Upper lobe of left lung (tissue), 6 donors: ENCODE data around the gene SIRPA. TPM values are rescaled to one million over a fixed set of nuclear protein-coding genes. Genes with fewer than 3 reads are reported as not detected.
"Not testable (repeated sequence)": the region's sequence is repeated elsewhere in the genome, so short reads cannot be mapped to it uniquely, and the experiment has no call there.

Experiments
- ATAC-seq, 2 donors: fragments of 200-7000 bp; cut with Tn5 transposase; one replicate each; pipeline ENCODE4 v1.9.1; 2022; ENCODE audit warnings: mild to moderate bottlenecking in 2 of 2, moderate library complexity in 2 of 2; ENCODE audit not compliant: low FRiP score in 2 of 2
- DNase-seq, 2 donors: peaks; one replicate each; pipeline ENCODE4 v3.0.0-alpha.2; 2019 to 2020
- H3K27ac ChIP-seq, 4 donors: fragments of 200-600 bp; sonication (generic); one replicate each; pipeline ENCODE4 v1.5.1; 2016 to 2019
- H3K27me3 ChIP-seq, 4 donors: fragments of 200-600 bp; sonication (generic); one replicate each; pipeline ENCODE4 v1.5.1; 2017 to 2019
- H3K36me3 ChIP-seq, 4 donors: fragments of 200-600 bp; sonication (generic); one replicate each; pipeline ENCODE4 v1.5.1; 2016 to 2019
- H3K4me1 ChIP-seq, 4 donors: fragments of 200-600 bp; sonication (generic); one replicate each; pipeline ENCODE4 v1.5.1; 2018 to 2019
- H3K4me3 ChIP-seq, 4 donors: fragments of 200-600 bp; sonication (generic); one replicate each; pipeline ENCODE4 v1.5.1; 2017 to 2019; ENCODE audit warnings: mild to moderate bottlenecking in 2 of 4, moderate library complexity in 1 of 4
- H3K9me3 ChIP-seq, 4 donors: fragments of 200-600 bp; sonication (generic); one replicate each; pipeline ENCODE4 v1.5.1; 2018 to 2019
- CTCF ChIP-seq, 6 experiments: fragments of 450-650 bp in 4 of 6; fragments of 200-600 bp in 2 of 6; sonication (generic) in 2 of 6; IDR thresholded peaks; one replicate each; pipeline ENCODE4 v1.5.1; 2016 to 2019; ENCODE audit warnings: antibody characterized with exemption in 6 of 6
- EP300 ChIP-seq, 4 donors: sonication (generic); formaldehyde crosslinking; IDR thresholded peaks; one replicate each; pipeline ENCODE4 v1.5.1; 2017; ENCODE audit warnings: antibody characterized with exemption in 4 of 4, control low read depth in 2 of 4
- POLR2A ChIP-seq, 4 donors: fragments of 450-650 bp; IDR thresholded peaks; one replicate each; pipeline ENCODE4 v1.5.1; 2016 to 2017; ENCODE audit warnings: antibody characterized with exemption in 4 of 4, mild to moderate bottlenecking in 2 of 4
- POLR2AphosphoS5 ChIP-seq, 2 donors: sonication (generic); formaldehyde crosslinking; IDR thresholded peaks; one replicate each; pipeline ENCODE4 v1.5.1; 2017; ENCODE audit warnings: antibody characterized with exemption in 2 of 2
- WGBS, 2 donors: methylation state at CpG; one replicate each; pipeline ENCODE4 v1.1.5; 2017 to 2018; 5-methylcytosine and 5-hydroxymethylcytosine counted together
- total RNA-seq, 6 donors: library from RNA; depleted of rRNA in 4 of 6; stranded (reverse); fragments of >200 nt in 4 of 6; gene quantifications; one replicate each; pipeline versions ENCODE4 v1.1.0 to v1.2.1, GENCODE V29; 2016 to 2021
- donor health status: DM: no; HTN: no; CAD: no; lungs with moderate emphysema.
- donor health status: DM: no; HTN: yes; CAD: no; lungs with severe emphysema.

SIRPA gene
- total RNA-seq, 6 donors from 2014 or later, result 36.3 to 119 (median 60.4) TPM

DNA sequence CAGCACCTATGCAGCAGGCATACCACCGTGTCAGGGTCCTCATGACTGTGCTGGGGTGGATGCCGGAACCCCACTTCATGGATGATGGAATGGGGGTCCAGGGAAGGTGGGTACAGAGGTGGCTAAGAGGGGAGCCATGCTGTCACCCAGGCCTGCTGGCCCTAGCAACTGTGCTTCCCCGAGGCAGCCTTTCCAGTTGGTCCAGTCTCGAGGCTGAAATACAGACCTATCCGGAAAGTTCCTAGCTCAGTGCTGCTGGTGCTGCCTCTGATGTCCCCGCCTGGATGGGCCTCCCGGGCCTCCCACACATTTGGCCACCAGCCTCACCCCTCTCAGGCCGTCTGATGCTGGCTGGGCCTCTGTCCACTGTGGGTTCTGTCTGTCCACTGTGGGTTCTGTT is 17.4 kb downstream of the SIRPA start:
- H3K36me3 ChIP-seq, result peaks cover 0 to 31% (median 7%) of the 10 kb centered on the region in 4 donors
- WGBS, 2 donors, result 75 to 76% methylated on average over 8 of the region's 8 CpGs
- ATAC-seq (no peak), DNase-seq (no peak)
- no peak for TF ChIP-seq POLR2A (IDR thresholded peaks at IDR 0.05)
- no peak for TF ChIP-seq POLR2AphosphoS5 (IDR thresholded peaks at IDR 0.05)
- no peak for TF ChIP-seq EP300 (IDR thresholded peaks at IDR 0.05)
- no peak for TF ChIP-seq CTCF (IDR thresholded peaks at IDR 0.05)
- H3K4me3 ChIP-seq, result no peak overlapping the region
- no peaks in the 10 kb centered on the region for H3K9me3 ChIP-seq
- H3K27ac ChIP-seq, result no peak overlapping the region
- no peaks in the 10 kb centered on the region for H3K27me3 ChIP-seq
- peaks cover 0 to 5% (median 0%) of the 10 kb centered on the region in 4 donors for H3K4me1 ChIP-seq

GRCh38 chr20:1915233-1915632 is 20.0 kb downstream of the SIRPA start:
- DNase-seq, ATAC-seq: not testable (repeated sequence)

GRCh38 chr20:1915725-1916124 is 20.5 kb downstream of the SIRPA start:
- TF ChIP-seq CTCF (IDR thresholded peaks at IDR 0.05), result no peak
- TF ChIP-seq POLR2A (IDR thresholded peaks at IDR 0.05), result no peak
- no peak for TF ChIP-seq POLR2AphosphoS5 (IDR thresholded peaks at IDR 0.05)
- no peak for TF ChIP-seq EP300 (IDR thresholded peaks at IDR 0.05)
- Histone ChIP-seq H3K36me3 (peaks cover 0 to 38% (median 11%) of the 10 kb centered on the region in 4 donors), H3K27me3 (no peaks in the 10 kb centered on the region), H3K9me3 (no peaks in the 10 kb centered on the region), H3K4me3 (no peak overlapping the region), H3K27ac (no peak overlapping the region), H3K4me1 (no peaks in the 10 kb centered on the region)
- ATAC-seq (no peak), DNase-seq (no peak)
- WGBS, 2 donors, result 94 to 96% methylated on average over 2 to 3 of the region's 3 CpGs

More at GRCh38 chr20:1915233-1915632, 20.0 kb downstream of the SIRPA start:
- not testable (repeated sequence) for H3K4me3 ChIP-seq, H3K27me3 ChIP-seq, H3K9me3 ChIP-seq, H3K4me1 ChIP-seq, H3K27ac ChIP-seq
- 71 to 90% methylated on average over 7 of the region's 12 CpGs for WGBS, 2 donors
- peaks cover 0 to 37% (median 11%) of the 10 kb centered on the region in 4 donors for H3K36me3 ChIP-seq

DNA sequence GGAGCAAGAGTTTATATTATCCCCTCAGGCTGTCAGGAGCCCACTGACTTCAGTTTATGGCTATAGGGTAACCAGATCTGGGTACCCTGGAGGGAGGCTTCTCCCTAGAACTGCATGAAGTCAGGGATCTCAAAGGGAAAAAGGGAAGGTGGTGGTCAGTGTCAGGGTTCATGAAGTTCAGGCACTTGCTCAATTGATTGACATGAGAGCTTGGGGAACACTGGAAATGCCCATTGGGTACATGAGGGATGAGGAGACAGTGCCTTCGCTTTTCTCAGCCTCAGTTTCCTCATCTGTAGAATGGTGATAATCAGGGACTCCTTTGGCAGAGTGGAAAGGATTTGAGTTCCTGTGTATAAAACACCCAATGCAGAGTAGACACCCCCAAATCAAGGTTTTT is 22.6 kb downstream of the SIRPA start:
- no peak overlapping the region for H3K4me3 ChIP-seq
- no peaks in the 10 kb centered on the region for H3K9me3 ChIP-seq
- TF ChIP-seq EP300 (IDR thresholded peaks at IDR 0.05) (no peak), POLR2AphosphoS5 (IDR thresholded peaks at IDR 0.05) (no peak), POLR2A (IDR thresholded peaks at IDR 0.05) (no peak), CTCF (IDR thresholded peaks at IDR 0.05) (no peak)
- H3K27me3 ChIP-seq, result no peaks in the 10 kb centered on the region
- peaks cover 0 to 39% (median 11%) of the 10 kb centered on the region in 4 donors for H3K36me3 ChIP-seq
- H3K4me1 ChIP-seq, result no peaks in the 10 kb centered on the region
- DNase-seq (no peak), ATAC-seq (no peak)
- no peak overlapping the region for H3K27ac ChIP-seq
- 89 to 95% methylated on average over 1 of the region's 1 CpG for WGBS, 2 donors

DNA sequence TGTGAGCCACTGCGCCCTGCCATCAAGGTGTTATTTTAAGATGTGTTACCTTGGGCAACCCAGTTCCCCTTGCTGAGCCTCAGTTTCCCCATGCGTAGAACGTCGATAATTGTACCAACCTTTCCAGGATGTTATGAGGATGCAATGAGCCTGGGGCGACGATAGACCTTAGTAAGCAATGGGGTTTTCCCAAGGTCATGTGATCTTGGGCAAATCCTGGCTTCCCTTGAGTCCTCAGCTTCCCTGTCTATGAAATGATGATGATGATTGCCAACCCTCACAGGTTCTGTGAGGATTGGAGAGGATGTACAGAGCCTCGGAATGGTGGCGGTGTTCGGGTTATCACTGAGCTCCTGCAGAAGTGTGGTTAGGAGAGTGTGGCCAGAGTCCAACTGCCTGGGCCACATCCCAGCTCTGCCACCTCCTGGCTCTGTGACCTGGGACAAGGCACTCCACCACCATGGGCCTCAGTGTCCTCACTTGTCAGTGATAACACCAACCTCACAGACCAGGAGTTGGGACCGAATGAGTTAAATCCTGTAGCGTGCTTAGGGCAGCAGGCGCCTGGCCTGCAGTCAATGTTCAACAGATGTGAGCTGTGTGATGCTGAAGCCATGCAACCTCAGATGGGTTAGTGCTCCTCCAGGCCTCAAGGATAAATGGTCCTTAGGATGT is 23.4 kb downstream of the SIRPA start:
- no peaks in the 10 kb centered on the region for H3K4me1 ChIP-seq
- H3K27me3 ChIP-seq, result no peaks in the 10 kb centered on the region
- 89 to 92% methylated on average over 12 of the region's 12 CpGs for WGBS, 2 donors
- TF ChIP-seq EP300 (IDR thresholded peaks at IDR 0.05), result no peak
- no peak for TF ChIP-seq POLR2A (IDR thresholded peaks at IDR 0.05)
- no peak for TF ChIP-seq CTCF (IDR thresholded peaks at IDR 0.05)
- DNase-seq (no peak), ATAC-seq (no peak)
- H3K36me3 ChIP-seq, result peaks cover 0 to 40% (median 18%) of the 10 kb centered on the region in 4 donors
- no peak overlapping the region for H3K27ac ChIP-seq
- no peak overlapping the region for H3K4me3 ChIP-seq
- H3K9me3 ChIP-seq, result no peaks in the 10 kb centered on the region
